Smooth muscle cell (in vitro differentiated cells): ENCODE measurements around the gene LRP1B. TPM values are rescaled to one million over a fixed set of nuclear protein-coding genes. Genes with fewer than 3 reads are reported as not detected.

Experiments used
- DNase-seq: peaks from one replicate; lab custom pipeline; 2025; ENCODE audit not compliant: unreplicated experiment; lab: John Stamatoyannopoulos, UW
- H2AFZ ChIP-seq: fragments of 200-600 bp; sonication (generic); 2 replicates; pipeline ENCODE4 v1.6.0; 2016; ENCODE audit warnings: antibody characterized with exemption, low read depth, mild to moderate bottlenecking
- H3F3A ChIP-seq: fragments of 200-600 bp; sonication (generic); 2 replicates; pipeline ENCODE4 v1.6.0; 2017; ENCODE audit warnings: antibody characterized with exemption, low read depth
- H3K27ac ChIP-seq: fragments of 200-600 bp; sonication (generic); 2 replicates; pipeline ENCODE4 v1.5.1; 2016; ENCODE audit warnings: low read depth, mild to moderate bottlenecking
- H3K27me3 ChIP-seq: fragments of 200-600 bp; sonication (generic); 2 replicates; pipeline ENCODE4 v1.6.1; 2016; ENCODE audit warnings: low read depth, mild to moderate bottlenecking
- H3K36me3 ChIP-seq: fragments of 200-600 bp; sonication (generic); 2 replicates; pipeline ENCODE4 v1.5.1; 2016; ENCODE audit warnings: low read depth
- H3K4me1 ChIP-seq: fragments of 200-600 bp; sonication (generic); 2 replicates; pipeline ENCODE4 v1.5.1; 2016; ENCODE audit warnings: low read depth
- H3K4me2 ChIP-seq: fragments of 200-600 bp; sonication (generic); 2 replicates; pipeline ENCODE4 v1.6.0; 2016; ENCODE audit warnings: mild to moderate bottlenecking
- H3K4me3 ChIP-seq: fragments of 200-600 bp; sonication (generic); 2 replicates; pipeline ENCODE4 v1.5.1; 2016; ENCODE audit warnings: mild to moderate bottlenecking
- H3K79me2 ChIP-seq: fragments of 200-600 bp; sonication (generic); 2 replicates; pipeline ENCODE4 v1.6.0; 2016; ENCODE audit warnings: low read depth, mild to moderate bottlenecking
- H3K9ac ChIP-seq: fragments of 200-600 bp; sonication (generic); 2 replicates; pipeline ENCODE4 v1.6.0; 2016; ENCODE audit warnings: low read depth
- H3K9me3 ChIP-seq: fragments of 200-600 bp; sonication (generic); replicated peaks from 2 replicates; pipeline ENCODE4 v1.5.1; 2016; ENCODE audit warnings: low read depth
- H4K20me1 ChIP-seq: fragments of 200-600 bp; sonication (generic); 2 replicates; pipeline ENCODE4 v1.6.0; 2016; ENCODE audit warnings: low read depth
- WGBS: methylation state at CpG from one replicate; pipeline ENCODE4 v1.1.7; 2016; ENCODE audit warnings: low lambda C conversion rate; 5-methylcytosine and 5-hydroxymethylcytosine counted together
- polyA plus RNA-seq: library from polyadenylated mRNA; unstranded; fragments of >200 nt; fragmentation: Nextera tagmentation; extraction: Ambion mirVana; gene quantifications from 2 replicates; pipeline ENCODE4 v1.2.1, GENCODE V29; 2016
- total RNA-seq: library from RNA; depleted of rRNA; stranded (reverse); fragments of >200 nt; gene quantifications from 2 replicates; pipeline ENCODE4 v1.2.3, GENCODE V29; 2014
- TF ChIP-seq, protein P1 (sequence below): fragments of 200-600 bp; sonication (generic); IDR thresholded peaks from 2 replicates; pipeline ENCODE4 v1.5.1; 2017; ENCODE audit warnings: borderline replicate concordance, mild to moderate bottlenecking, antibody characterized with exemption; ENCODE audit not compliant: insufficient read depth, poor library complexity, severe bottlenecking

LRP1B gene
- total and polyA plus RNA-seq, 2 experiments from 2014 or later, result 0.08 to 2.9 TPM

GRCh38 chr2:141417246-141417797 is 713.5 kb downstream of the LRP1B start:
- no peaks in the 10 kb centered on the region for H3K9me3 ChIP-seq
- H3F3A ChIP-seq, result no peaks in the 10 kb centered on the region
- H3K9ac ChIP-seq, result no peak overlapping the region
- TF ChIP-seq, protein P1, sequence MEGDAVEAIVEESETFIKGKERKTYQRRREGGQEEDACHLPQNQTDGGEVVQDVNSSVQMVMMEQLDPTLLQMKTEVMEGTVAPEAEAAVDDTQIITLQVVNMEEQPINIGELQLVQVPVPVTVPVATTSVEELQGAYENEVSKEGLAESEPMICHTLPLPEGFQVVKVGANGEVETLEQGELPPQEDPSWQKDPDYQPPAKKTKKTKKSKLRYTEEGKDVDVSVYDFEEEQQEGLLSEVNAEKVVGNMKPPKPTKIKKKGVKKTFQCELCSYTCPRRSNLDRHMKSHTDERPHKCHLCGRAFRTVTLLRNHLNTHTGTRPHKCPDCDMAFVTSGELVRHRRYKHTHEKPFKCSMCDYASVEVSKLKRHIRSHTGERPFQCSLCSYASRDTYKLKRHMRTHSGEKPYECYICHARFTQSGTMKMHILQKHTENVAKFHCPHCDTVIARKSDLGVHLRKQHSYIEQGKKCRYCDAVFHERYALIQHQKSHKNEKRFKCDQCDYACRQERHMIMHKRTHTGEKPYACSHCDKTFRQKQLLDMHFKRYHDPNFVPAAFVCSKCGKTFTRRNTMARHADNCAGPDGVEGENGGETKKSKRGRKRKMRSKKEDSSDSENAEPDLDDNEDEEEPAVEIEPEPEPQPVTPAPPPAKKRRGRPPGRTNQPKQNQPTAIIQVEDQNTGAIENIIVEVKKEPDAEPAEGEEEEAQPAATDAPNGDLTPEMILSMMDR, result no peak
- H3K4me1 ChIP-seq, result peaks cover under 1% of the 10 kb centered on the region
- no peaks in the 10 kb centered on the region for H3K36me3 ChIP-seq
- 92% methylated on average over 1 of the region's 1 CpG for WGBS
- no peaks in the 10 kb centered on the region for H3K79me2 ChIP-seq
- no peak overlapping the region for H3K27ac ChIP-seq
- no peaks in the 10 kb centered on the region for H3K27me3 ChIP-seq
- no peak overlapping the region for H3K4me2 ChIP-seq
- no peak for DNase-seq
- H3K4me3 ChIP-seq, result no peak overlapping the region
- no peaks in the 10 kb centered on the region for H4K20me1 ChIP-seq
- H2AFZ ChIP-seq, result no peak overlapping the region

DNA sequence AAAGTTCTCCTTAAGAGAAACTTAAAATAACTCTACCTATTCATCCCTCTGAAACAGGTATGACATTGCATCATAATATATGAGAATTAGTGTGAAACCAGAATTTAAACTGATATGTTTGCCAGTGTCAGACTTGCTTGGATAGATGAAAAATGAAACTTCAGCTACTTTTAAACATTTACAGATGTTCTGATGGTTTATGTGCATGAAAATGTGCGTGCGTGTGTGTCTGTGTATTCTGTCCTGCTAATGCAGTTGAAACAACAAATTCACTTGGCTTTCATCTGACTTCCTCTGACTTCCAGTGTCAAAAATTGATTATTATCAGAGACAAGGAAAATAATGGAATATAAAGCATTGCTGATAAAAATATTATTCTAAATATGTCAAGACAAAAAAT is 719.4 kb downstream of the LRP1B start:
- 84% methylated on average over 2 of the region's 2 CpGs for WGBS
- H2AFZ ChIP-seq, result no peak overlapping the region
- H3K4me3 ChIP-seq, result no peak overlapping the region
- H3K9me3 ChIP-seq, result no peaks in the 10 kb centered on the region
- H3K79me2 ChIP-seq, result no peaks in the 10 kb centered on the region
- no peak overlapping the region for H3K27ac ChIP-seq
- H4K20me1 ChIP-seq, result no peaks in the 10 kb centered on the region
- no peak overlapping the region for H3K9ac ChIP-seq
- DNase-seq, result no peak
- H3K4me1 ChIP-seq, result peaks cover 9% of the 10 kb centered on the region
- TF ChIP-seq, protein P1, result no peak
- no peak overlapping the region for H3K4me2 ChIP-seq
- H3K36me3 ChIP-seq, result no peaks in the 10 kb centered on the region
- H3F3A ChIP-seq, result no peaks in the 10 kb centered on the region
- no peaks in the 10 kb centered on the region for H3K27me3 ChIP-seq

GRCh38 chr2:141399270-141399669 is 731.5 kb downstream of the LRP1B start:
- TF ChIP-seq, protein P1, result peak; percentile 39
- WGBS, result 25% methylated on average over 1 of the region's 1 CpG
- H3K4me3 ChIP-seq, result no peak overlapping the region
- no peaks in the 10 kb centered on the region for H3K9me3 ChIP-seq
- no peak overlapping the region for H3K27ac ChIP-seq
- no peak overlapping the region for H2AFZ ChIP-seq
- H3K27me3 ChIP-seq, result no peaks in the 10 kb centered on the region
- H3K79me2 ChIP-seq, result no peaks in the 10 kb centered on the region
- H4K20me1 ChIP-seq, result no peaks in the 10 kb centered on the region
- DNase-seq, result no peak
- no peak overlapping the region for H3K9ac ChIP-seq
- H3K36me3 ChIP-seq, result no peaks in the 10 kb centered on the region
- no peak overlapping the region for H3K4me2 ChIP-seq
- H3K4me1 ChIP-seq, result no peaks in the 10 kb centered on the region
- H3F3A ChIP-seq, result peaks cover 3% of the 10 kb centered on the region

- Histone ChIP-seq H3K27ac (peak overlapping the region; percentile 95), H3F3A (peaks cover 20% of the 10 kb centered on the region), H3K4me2 (peak overlapping the region; percentile 69), H3K9me3 (no peaks in the 10 kb centered on the region), H3K9ac (peak overlapping the region; percentile 77), H4K20me1 (no peaks in the 10 kb centered on the region), H3K4me3 (no peak overlapping the region), H2AFZ (peak overlapping the region; percentile 28), H3K27me3 (no peaks in the 10 kb centered on the region), H3K79me2 (no peaks in the 10 kb centered on the region), H3K36me3 (no peaks in the 10 kb centered on the region), H3K4me1 (peaks cover 8% of the 10 kb centered on the region)
- TF ChIP-seq, protein P1, result no peak
- DNase-seq, result no peak
- WGBS, result 8% methylated on average over 2 of the region's 2 CpGs
Observed at GRCh38 chr2:141393214-141393545, 737.6 kb downstream of the LRP1B start.
